AG20443 (cell line): ENCODE results near the gene KLHDC8A.

Experiments
- DNase-seq: peaks from one replicate; pipeline ENCODE4 v3.0.0; 2012; ENCODE audit warnings: low spot score, mixed read lengths

KLHDC8A gene

GRCh38 chr1:205296154-205296553 is 60.6 kb downstream of the KLHDC8A start:
- DNase-seq, result no peak

- DNase-seq, result no peak
These were observed 61.8 kb downstream of the KLHDC8A start for GRCh38 chr1:205294934-205295333.

GRCh38 chr1:205294175-205294917 is 62.4 kb downstream of the KLHDC8A start:
- DNase-seq, result peak; percentile 73

GRCh38 chr1:205293350-205294074 is 63.2 kb downstream of the KLHDC8A start:
- no peak for DNase-seq

- no peak for DNase-seq
These were observed 65.1 kb downstream of the KLHDC8A start for GRCh38 chr1:205291596-205291995.

GRCh38 chr1:205287767-205288559 is 68.8 kb downstream of the KLHDC8A start:
- DNase-seq, result no peak

GRCh38 chr1:205287076-205287475 is 69.6 kb downstream of the KLHDC8A start:
- DNase-seq, result no peak

- peak; percentile 42 for DNase-seq
These were observed 70.3 kb downstream of the KLHDC8A start for GRCh38 chr1:205286335-205286950.
